GM12878 (cell line): ENCODE data around the gene MAMLD1. TPM values are rescaled to one million over a fixed set of nuclear protein-coding genes. Genes with fewer than 3 reads are reported as not detected.

Experiments used
- ATAC-seq: fragments of 200-7000 bp; cut with Tn5 transposase; 3 replicates; pipeline ENCODE4 v1.9.1; 2020; ENCODE audit warnings: mild to moderate bottlenecking, moderate library complexity
- BruUV-seq: library from RNA; stranded (reverse); fragments of 400-500 nt; replicated peaks from 2 replicates; lab custom pipeline; 2021; lab: Mats Ljungman, UMichigan
- CTCF ChIA-PET: fragments of 300-600 bp; sonication (Branson Sonifier 250); formaldehyde crosslinking; extraction: SDS; loops from one replicate; lab custom pipeline; 2021; ENCODE audit warnings: inconsistent platforms; lab: Yijun Ruan, JAX
- POLR2A ChIA-PET: fragments of 350-600 bp; formaldehyde crosslinking; extraction: SDS; loops from one replicate; lab custom pipeline; 2021; ENCODE audit warnings: inconsistent platforms; lab: Charles Lee
- RAD21 ChIA-PET: fragments of 300-600 bp; sonication (Branson Sonifier 250); formaldehyde crosslinking; loops from one replicate; lab custom pipeline; 2023; ENCODE audit warnings: antibody characterized with exemption; ENCODE audit not compliant: unreplicated experiment; lab: Charles Lee
- SMC1A ChIA-PET: fragments of 300-600 bp; sonication (Branson Sonifier 250); formaldehyde crosslinking; loops from one replicate; lab custom pipeline; 2023; ENCODE audit not compliant: unreplicated experiment, uncharacterized antibody; lab: Charles Lee
- DNase-seq: peaks from one replicate; pipeline ENCODE4 v3.0.0-alpha.2; 2011; ENCODE audit warnings: low read depth, low spot score
- FAIRE-seq: peaks from 3 replicates; lab custom pipeline; 2011; peaks lifted over from hg19 to GRCh38; lab: Jason Lieb, UNC
- H2AFZ ChIP-seq: 2 replicates; pipeline ENCODE4 v1.6.0; 2011; ENCODE audit warnings: low read depth, low read length, control low read depth; ENCODE audit not compliant: control insufficient read depth
- H3K27ac ChIP-seq: 2 replicates; pipeline ENCODE4 v1.5.1; 2011; ENCODE audit warnings: control low read depth; ENCODE audit not compliant: control insufficient read depth, insufficient read depth
- H3K27me3 ChIP-seq, 2 experiments: replicated peaks in 1 of 2; 2 replicates each; pipeline versions ENCODE4 v1.6.0 to v1.6.1; 2011; ENCODE audit warnings: low read length in 1 of 2; ENCODE audit not compliant: control insufficient read depth in 2 of 2, insufficient read depth in 2 of 2
- H3K36me3 ChIP-seq, 2 experiments: 2 replicates each; pipeline ENCODE4 v1.5.1; 2011; ENCODE audit warnings: low read length in 1 of 2; ENCODE audit not compliant: control insufficient read depth in 2 of 2, insufficient read depth in 2 of 2
- H3K4me1 ChIP-seq: 2 replicates; pipeline ENCODE4 v1.6.1; 2011; ENCODE audit warnings: mild to moderate bottlenecking, low read length, moderate library complexity, mixed read lengths; ENCODE audit not compliant: control insufficient read depth, insufficient read depth
- H3K4me2 ChIP-seq: 2 replicates; pipeline ENCODE4 v1.6.0; 2011; ENCODE audit warnings: control low read depth; ENCODE audit not compliant: control insufficient read depth, insufficient read depth
- H3K4me3 ChIP-seq: fragments of 200-600 bp; sonication (generic); 2 replicates; pipeline ENCODE4 v1.5.1; 2016
- H3K79me2 ChIP-seq: 2 replicates; pipeline ENCODE4 v1.6.0; 2011; ENCODE audit warnings: low read length; ENCODE audit not compliant: control insufficient read depth, insufficient read depth
- H3K9ac ChIP-seq: 2 replicates; pipeline ENCODE4 v1.8.0; 2011; ENCODE audit warnings: low read length, control low read depth, mixed read lengths; ENCODE audit not compliant: control insufficient read depth, insufficient read depth
- H3K9me3 ChIP-seq: replicated peaks from 3 replicates; pipeline ENCODE4 v1.5.1; 2011; ENCODE audit warnings: mild to moderate bottlenecking, low read length; ENCODE audit not compliant: control insufficient read depth, insufficient read depth
- H4K20me1 ChIP-seq: 2 replicates; pipeline ENCODE4 v1.6.0; 2011; ENCODE audit not compliant: control insufficient read depth, insufficient read depth
- BRCA1 ChIP-seq: IDR thresholded peaks from 2 replicates; pipeline ENCODE4 v1.6.1; 2011; ENCODE audit warnings: low read depth, low read length, improper control_type of control experiment
- CBFB ChIP-seq: IDR thresholded peaks from 2 replicates; pipeline ENCODE4 v1.6.1; 2016; ENCODE audit warnings: antibody characterized with exemption, low read depth
- NBN ChIP-seq: fragments of 450-650 bp; IDR thresholded peaks from 2 replicates; pipeline ENCODE4 v1.6.1; 2016
- NKRF ChIP-seq: fragments of 450-650 bp; conservative IDR thresholded peaks from 2 replicates; pipeline ENCODE4 v1.6.1; 2017; ENCODE audit warnings: mild to moderate bottlenecking, moderate library complexity
- POLR2AphosphoS2 ChIP-seq: IDR thresholded peaks from 2 replicates; pipeline ENCODE4 v1.6.1; 2011; ENCODE audit warnings: low read depth, mild to moderate bottlenecking, low read length, improper control_type of control experiment, moderate library complexity
- YY1 ChIP-seq: IDR thresholded peaks from 2 replicates; pipeline ENCODE4 v1.6.1; 2011; ENCODE audit warnings: low read depth, mild to moderate bottlenecking, low read length
- ZBTB40 ChIP-seq: fragments of 450-650 bp; IDR thresholded peaks from 2 replicates; pipeline ENCODE4 v1.6.1; 2016; ENCODE audit warnings: mild to moderate bottlenecking, moderate library complexity, borderline replicate concordance
- WGBS: methylation state at CpG from one replicate; pipeline ENCODE4 v1.1.6; 2016; ENCODE audit warnings: low lambda C conversion rate; ENCODE audit not compliant: insufficient replicate concordance, insufficient coverage; ENCODE audit errors: missing lambda C conversion rate; 5-methylcytosine and 5-hydroxymethylcytosine counted together
- in situ Hi-C: fragments of 300-500 bp; cut with MboI; formaldehyde crosslinking; loops from 9 replicates; pipeline ENCODE4 v1.14.3; 2018; ENCODE audit warnings: mixed read lengths
- intact Hi-C: fragments of 100-400 bp; cut with micrococcal nuclease; formaldehyde crosslinking; loops from one replicate; pipeline ENCODE4 v1.14.2; 2022; ENCODE audit not compliant: unreplicated experiment
- polyA plus RNA-seq, 11 experiments: library from polyadenylated mRNA; depleted of rRNA in 4 of 11; unstranded in 6 of 11; stranded (reverse) in 5 of 11; fragments of >200 nt; fragmentation: Nextera tagmentation in 4 of 11; fragmentation: Illumina TruSeq in 1 of 11; extraction: Ambion mirVana in 4 of 11; extraction: Trizol in 1 of 11; gene quantifications; 1 replicate in 1 of 11; 2 replicates in 10 of 11; pipeline versions ENCODE4 v1.2.1 to v1.2.3, GENCODE V29; 2011 to 2016; ENCODE audit warnings: inconsistent platforms in 2 of 11, missing spikeins in 2 of 11, low read depth in 1 of 11
- total RNA-seq, 4 experiments: library from RNA; depleted of rRNA in 3 of 4; stranded (reverse); fragments of >200 nt in 3 of 4; fragmentation: Illumina TruSeq in 1 of 4; extraction: Trizol in 1 of 4; gene quantifications; 2 replicates each; pipeline versions ENCODE4 v1.2.1 to v1.2.3, GENCODE V29; 2013 to 2021

The MAMLD1 gene
- total and polyA plus RNA-seq, 10 of the 15 experiments (the other 5 are each of a cell fraction or from before 2014, with no cell fraction given), result 0.03 to 0.05 TPM; not detected in 8

- TF ChIP-seq NBN (no peak), YY1 (no peak), NKRF (no peak), BRCA1 (no peak), POLR2AphosphoS2 (no peak), CBFB (no peak), ZBTB40 (no peak)
- no peak overlapping the region for H3K9ac ChIP-seq
- no peaks in the 10 kb centered on the region for H3K79me2 ChIP-seq
- H3K4me1 ChIP-seq, result no peaks in the 10 kb centered on the region
- no peaks in the 10 kb centered on the region; a peak in 1 of 4 replicates for H3K27me3 ChIP-seq
- ChIA-PET SMC1A (no interaction called here), RAD21 (no interaction called here), POLR2A (no interaction called here), CTCF (no interaction called here)
- no TSS peak for BruUV-seq
- ATAC-seq (no peak), FAIRE-seq (no peak), DNase-seq (no peak)
- no peaks in the 10 kb centered on the region for H3K36me3 ChIP-seq
- intact Hi-C loops, result no loop called here
- 30% methylated on average over 4 of the region's 4 CpGs for WGBS
- no peaks in the 10 kb centered on the region for H3K9me3 ChIP-seq
- H3K27ac ChIP-seq, result no peak overlapping the region
- no peaks in the 10 kb centered on the region for H4K20me1 ChIP-seq
- in situ Hi-C loops, result no loop called here
- H2AFZ ChIP-seq, result no peak overlapping the region
- H3K4me3 ChIP-seq, result no peak overlapping the region
- H3K4me2 ChIP-seq, result no peak overlapping the region
Measured at GRCh38 chrX:150337536-150337935, 25.6 kb upstream of the MAMLD1 start.
